ENCODE measurements around the gene NDN.

GRCh38 chr15:23734862-23735261 lies 47.8 kb upstream of the NDN start:
- TF ChIP-seq POLR2A (IDR thresholded peaks at IDR 0.05) (no peak), CTCF (IDR thresholded peaks at IDR 0.05) (no peak)

Measured in adrenal gland (tissue), 5 donors.